Esophagus squamous epithelium (tissue), 5 donors: Measurements from ENCODE around the gene DCDC2B. TPM values are rescaled to one million over a fixed set of nuclear protein-coding genes. Genes with fewer than 3 reads are reported as not detected.

Experiments
- DNase-seq: peaks from one replicate; lab custom pipeline; 2025; lab: John Stamatoyannopoulos, UW
- H3K27ac ChIP-seq, 4 donors: fragments of 200-600 bp; sonication (generic); one replicate each; pipeline ENCODE4 v1.5.1; 2016 to 2019; ENCODE audit warnings: mild to moderate bottlenecking in 1 of 4
- H3K27me3 ChIP-seq, 4 donors: fragments of 200-600 bp; sonication (generic); 1 replicate in 3 of 4; 2 replicates in 1 of 4; pipeline versions ENCODE4 v1.5.1 to v1.6.0; 2017 to 2021; ENCODE audit warnings: antibody characterized with exemption in 1 of 4
- H3K36me3 ChIP-seq, 3 donors: fragments of 200-600 bp; sonication (generic); one replicate each; pipeline ENCODE4 v1.5.1; 2016 to 2019
- H3K4me1 ChIP-seq, 3 donors: fragments of 200-600 bp; sonication (generic); one replicate each; pipeline ENCODE4 v1.5.1; 2017 to 2019
- H3K4me3 ChIP-seq, 4 donors: fragments of 200-600 bp; sonication (generic); 1 replicate in 3 of 4; 2 replicates in 1 of 4; pipeline ENCODE4 v1.5.1; 2016 to 2019; ENCODE audit warnings: mild to moderate bottlenecking in 2 of 4, moderate library complexity in 1 of 4
- H3K9me3 ChIP-seq, 3 donors: fragments of 200-600 bp; sonication (generic); one replicate each; pipeline ENCODE4 v1.5.1; 2016 to 2019
- CTCF ChIP-seq, 6 experiments: fragments of 450-650 bp in 4 of 6; fragments of 200-600 bp in 2 of 6; sonication (generic) in 2 of 6; IDR thresholded peaks; one replicate each; pipeline ENCODE4 v1.5.1; 2016 to 2019; ENCODE audit warnings: antibody characterized with exemption in 6 of 6, mild to moderate bottlenecking in 4 of 6, moderate library complexity in 4 of 6
- POLR2A ChIP-seq, 4 donors: fragments of 450-650 bp; IDR thresholded peaks; one replicate each; pipeline ENCODE4 v1.6.1; 2017; ENCODE audit warnings: antibody characterized with exemption in 4 of 4, mild to moderate bottlenecking in 4 of 4, moderate library complexity in 3 of 4
- WGBS, 2 donors: methylation state at CpG; one replicate each; pipeline ENCODE4 v1.1.5; 2018; 5-methylcytosine and 5-hydroxymethylcytosine counted together
- intact Hi-C: fragments of 100-400 bp; cut with DNase I; formaldehyde crosslinking; loops from one replicate; pipeline ENCODE4 v1.15.0; 2022
- total RNA-seq, 4 donors: library from RNA; depleted of rRNA; stranded (reverse); fragments of >200 nt; gene quantifications; one replicate each; pipeline ENCODE4 v1.1.0, GENCODE V29; 2016
- donor health status: DM: yes; HTN: yes; CAD: no.

The DCDC2B gene
- total RNA-seq, 4 donors from 2014 or later, result not detected

GRCh38 chr1:32195531-32195930, 13.4 kb upstream of the DCDC2B start:
- intact Hi-C loops, result no loop called here
- no peak for DNase-seq
- no peaks in the 10 kb centered on the region for H3K9me3 ChIP-seq
- TF ChIP-seq POLR2A (IDR thresholded peaks at IDR 0.05) (no peak), CTCF (IDR thresholded peaks at IDR 0.05) (no peak)
- H3K4me3 ChIP-seq, result no peak overlapping the region
- peaks cover 52 to 80% (median 58%) of the 10 kb centered on the region in 3 donors for H3K36me3 ChIP-seq
- WGBS, 2 donors, result 79% methylated on average over 2 of the region's 3 CpGs; no CpG with 5 or more reads in 1 of the 2 donors
- H3K27ac ChIP-seq, result no peak overlapping the region
- H3K27me3 ChIP-seq, result no peaks in the 10 kb centered on the region
- H3K4me1 ChIP-seq, result peaks cover 7 to 22% (median 13%) of the 10 kb centered on the region in 3 donors

GRCh38 chr1:32195972-32196823, 12.7 kb upstream of the DCDC2B start:
- peaks cover 7 to 29% (median 17%) of the 10 kb centered on the region in 3 donors for H3K4me1 ChIP-seq
- H3K36me3 ChIP-seq, result peaks cover 49 to 73% (median 51%) of the 10 kb centered on the region in 3 donors
- no peaks in the 10 kb centered on the region for H3K9me3 ChIP-seq
- no peak overlapping the region for H3K4me3 ChIP-seq
- DNase-seq, result no peak
- TF ChIP-seq POLR2A (IDR thresholded peaks at IDR 0.05) (no peak), CTCF (IDR thresholded peaks at IDR 0.05) (no peak)
- intact Hi-C loops, result no loop called here
- H3K27me3 ChIP-seq, result no peaks in the 10 kb centered on the region
- H3K27ac ChIP-seq, result no peak overlapping the region

GRCh38 chr1:32197074-32197473, 11.8 kb upstream of the DCDC2B start:
- intact Hi-C loops, result no loop called here
- Histone ChIP-seq H3K4me3 (no peak overlapping the region), H3K9me3 (no peaks in the 10 kb centered on the region), H3K27ac (no peak overlapping the region), H3K36me3 (peaks cover 41 to 64% (median 42%) of the 10 kb centered on the region in 3 donors), H3K27me3 (no peaks in the 10 kb centered on the region), H3K4me1 (peaks cover 7 to 38% (median 24%) of the 10 kb centered on the region in 3 donors)
- no peak for TF ChIP-seq POLR2A (IDR thresholded peaks at IDR 0.05)
- TF ChIP-seq CTCF (IDR thresholded peaks at IDR 0.05), result no peak
- DNase-seq, result no peak
- WGBS, 2 donors, result no CpG with 5 or more reads among the region's 1 CpG

DNA sequence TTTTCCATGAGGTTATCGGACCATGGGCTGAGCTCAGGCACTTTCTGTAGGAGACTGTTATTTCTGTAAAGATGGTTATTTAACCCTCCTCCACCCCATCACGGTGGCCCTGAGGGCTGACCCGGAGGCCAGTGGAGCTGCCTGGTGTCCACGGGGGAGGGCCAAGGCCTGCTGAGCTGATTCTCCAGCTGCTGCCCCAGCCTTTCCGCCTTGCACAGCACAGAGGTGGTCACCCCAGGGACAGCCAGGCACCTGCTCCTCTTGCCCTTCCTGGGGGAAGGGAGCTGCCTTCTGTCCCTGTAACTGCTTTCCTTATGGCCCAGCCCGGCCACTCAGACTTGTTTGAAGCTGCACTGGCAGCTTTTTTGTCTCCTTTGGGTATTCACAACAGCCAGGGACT, 11.1 kb upstream of the DCDC2B start:
- Histone ChIP-seq H3K4me3 (no peak overlapping the region), H3K9me3 (no peaks in the 10 kb centered on the region), H3K27ac (no peak overlapping the region), H3K4me1 (peaks cover 7 to 40% (median 24%) of the 10 kb centered on the region in 3 donors), H3K27me3 (no peaks in the 10 kb centered on the region), H3K36me3 (peaks cover 34 to 57% (median 35%) of the 10 kb centered on the region in 3 donors)
- DNase-seq, result no peak
- 60 to 65% methylated on average over 4 to 6 of the region's 6 CpGs for WGBS, 2 donors
- TF ChIP-seq CTCF (IDR thresholded peaks at IDR 0.05) (no peak), POLR2A (IDR thresholded peaks at IDR 0.05) (no peak)
- intact Hi-C loops, result no loop called here
